GM12878 (cell line): Measurements from ENCODE around the gene RFX5. TPM values are rescaled to one million over a fixed set of nuclear protein-coding genes. Genes with fewer than 3 reads are reported as not detected.

Experiments used
- BMI1 ChIP-seq: fragments of 450-650 bp; IDR thresholded peaks from 2 replicates; pipeline ENCODE4 v1.6.1; 2016; ENCODE audit warnings: mild to moderate bottlenecking, moderate library complexity, borderline replicate concordance
- FOXK2 ChIP-seq: fragments of 450-650 bp; IDR thresholded peaks from 2 replicates; pipeline ENCODE4 v1.6.1; 2017; ENCODE audit warnings: mild to moderate bottlenecking, moderate library complexity
- HCFC1 ChIP-seq: fragments of 150-350 bp; IDR thresholded peaks from 2 replicates; pipeline ENCODE4 v1.6.1; 2014; ENCODE audit warnings: low read length
- MYC ChIP-seq: IDR thresholded peaks from 2 replicates; pipeline ENCODE4 v1.6.1; 2011; ENCODE audit warnings: mild to moderate bottlenecking, low read length, moderate library complexity, inconsistent platforms; ENCODE audit not compliant: insufficient read depth, insufficient replicate concordance, insufficient read length, severe bottlenecking
- NFXL1 ChIP-seq: fragments of 450-650 bp; IDR thresholded peaks from 2 replicates; pipeline ENCODE4 v1.6.1; 2017; ENCODE audit warnings: antibody characterized with exemption, mild to moderate bottlenecking, borderline replicate concordance
- POLR2AphosphoS5 ChIP-seq: IDR thresholded peaks from 2 replicates; pipeline ENCODE4 v1.6.1; 2011; ENCODE audit warnings: mild to moderate bottlenecking, low read length, inconsistent platforms
- YBX1 ChIP-seq: fragments of 450-650 bp; IDR thresholded peaks from 2 replicates; pipeline ENCODE4 v1.6.1; 2016; ENCODE audit warnings: antibody characterized with exemption
- YY1 ChIP-seq: IDR thresholded peaks from 2 replicates; pipeline ENCODE4 v1.6.1; 2011; ENCODE audit warnings: low read depth, mild to moderate bottlenecking, low read length
- polyA plus RNA-seq, 11 experiments: library from polyadenylated mRNA; depleted of rRNA in 4 of 11; unstranded in 6 of 11; stranded (reverse) in 5 of 11; fragments of >200 nt; fragmentation: Nextera tagmentation in 4 of 11; fragmentation: Illumina TruSeq in 1 of 11; extraction: Ambion mirVana in 4 of 11; extraction: Trizol in 1 of 11; gene quantifications; 1 replicate in 1 of 11; 2 replicates in 10 of 11; pipeline versions ENCODE4 v1.2.1 to v1.2.3, GENCODE V29; 2011 to 2016; ENCODE audit warnings: inconsistent platforms in 2 of 11, missing spikeins in 2 of 11, low read depth in 1 of 11
- total RNA-seq, 4 experiments: library from RNA; depleted of rRNA in 3 of 4; stranded (reverse); fragments of >200 nt in 3 of 4; fragmentation: Illumina TruSeq in 1 of 4; extraction: Trizol in 1 of 4; gene quantifications; 2 replicates each; pipeline versions ENCODE4 v1.2.1 to v1.2.3, GENCODE V29; 2013 to 2021
- TF ChIP-seq, protein P1 (sequence below): fragments of 450-650 bp; formaldehyde crosslinking; IDR thresholded peaks from 2 replicates; pipeline ENCODE4 v1.4.0; 2022; ENCODE audit warnings: mild to moderate bottlenecking, moderate library complexity
- TF ChIP-seq, protein P2 (sequence below): IDR thresholded peaks from 2 replicates; pipeline ENCODE4 v1.6.1; 2011; ENCODE audit warnings: low read depth, low read length, improper control_type of control experiment, borderline replicate concordance
- TF ChIP-seq, protein P3 (sequence below): fragments of 150-350 bp; IDR thresholded peaks from 2 replicates; pipeline ENCODE4 v1.6.1; 2014; ENCODE audit warnings: mild to moderate bottlenecking, low read depth, low read length
- TF ChIP-seq, protein P4 (sequence below): fragments of 450-650 bp; IDR thresholded peaks from 2 replicates; pipeline ENCODE4 v1.6.1; 2017; ENCODE audit warnings: mild to moderate bottlenecking
- TF ChIP-seq, protein P5 (sequence below): IDR thresholded peaks from 2 replicates; pipeline ENCODE4 v1.6.1; 2012; ENCODE audit warnings: low read depth, low read length, improper control_type of control experiment
- TF ChIP-seq, protein P6 (sequence below): fragments of 450-650 bp; IDR thresholded peaks from 2 replicates; pipeline ENCODE4 v1.6.1; 2017; ENCODE audit warnings: mild to moderate bottlenecking, moderate library complexity

RFX5 gene
- total and polyA plus RNA-seq, 10 of the 15 experiments (the other 5 are each of a cell fraction or from before 2014, with no cell fraction given), result 14.1 to 198 (median 124) TPM

DNA sequence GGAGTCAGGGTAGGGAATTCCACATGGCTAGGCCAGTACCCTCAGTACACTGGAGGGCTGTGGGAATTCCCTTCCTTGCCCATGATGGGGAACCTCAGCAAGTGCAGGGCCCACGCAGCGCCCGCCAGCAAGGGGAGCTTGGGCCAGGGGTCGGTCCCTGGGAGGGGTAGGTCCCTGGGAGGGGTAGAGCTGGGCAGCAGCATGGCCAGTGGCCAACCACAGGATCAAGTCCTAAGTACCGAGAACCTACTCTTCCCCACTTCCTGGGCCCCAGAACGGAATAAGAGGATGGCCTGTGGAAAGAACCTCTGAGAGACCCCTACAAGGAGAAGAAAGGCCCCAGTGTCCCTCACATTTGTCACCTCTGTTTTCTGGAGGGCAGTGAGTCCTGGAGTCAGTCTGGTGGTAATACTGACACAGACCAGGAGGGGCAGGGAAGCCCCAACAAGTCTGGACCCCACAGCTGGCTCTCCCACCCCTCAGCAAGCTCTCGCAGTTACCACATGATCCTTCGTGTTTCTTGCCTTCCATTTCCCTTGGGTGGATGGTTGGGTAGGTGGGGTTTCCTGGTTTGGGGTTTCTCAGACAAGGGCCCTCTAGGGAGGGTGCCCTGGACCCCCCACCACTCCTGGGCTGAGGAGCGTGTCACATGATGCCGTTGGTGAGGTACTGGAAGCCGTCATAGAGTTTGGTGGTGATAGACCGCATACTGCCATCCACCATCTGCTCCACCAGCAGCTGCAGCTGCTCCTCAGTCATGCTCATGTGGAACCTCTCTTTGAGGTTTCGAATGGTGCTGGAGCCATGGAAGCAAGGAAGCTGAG lies 54.6 kb downstream of the RFX5 start (continued):
- TF ChIP-seq, protein P1, sequence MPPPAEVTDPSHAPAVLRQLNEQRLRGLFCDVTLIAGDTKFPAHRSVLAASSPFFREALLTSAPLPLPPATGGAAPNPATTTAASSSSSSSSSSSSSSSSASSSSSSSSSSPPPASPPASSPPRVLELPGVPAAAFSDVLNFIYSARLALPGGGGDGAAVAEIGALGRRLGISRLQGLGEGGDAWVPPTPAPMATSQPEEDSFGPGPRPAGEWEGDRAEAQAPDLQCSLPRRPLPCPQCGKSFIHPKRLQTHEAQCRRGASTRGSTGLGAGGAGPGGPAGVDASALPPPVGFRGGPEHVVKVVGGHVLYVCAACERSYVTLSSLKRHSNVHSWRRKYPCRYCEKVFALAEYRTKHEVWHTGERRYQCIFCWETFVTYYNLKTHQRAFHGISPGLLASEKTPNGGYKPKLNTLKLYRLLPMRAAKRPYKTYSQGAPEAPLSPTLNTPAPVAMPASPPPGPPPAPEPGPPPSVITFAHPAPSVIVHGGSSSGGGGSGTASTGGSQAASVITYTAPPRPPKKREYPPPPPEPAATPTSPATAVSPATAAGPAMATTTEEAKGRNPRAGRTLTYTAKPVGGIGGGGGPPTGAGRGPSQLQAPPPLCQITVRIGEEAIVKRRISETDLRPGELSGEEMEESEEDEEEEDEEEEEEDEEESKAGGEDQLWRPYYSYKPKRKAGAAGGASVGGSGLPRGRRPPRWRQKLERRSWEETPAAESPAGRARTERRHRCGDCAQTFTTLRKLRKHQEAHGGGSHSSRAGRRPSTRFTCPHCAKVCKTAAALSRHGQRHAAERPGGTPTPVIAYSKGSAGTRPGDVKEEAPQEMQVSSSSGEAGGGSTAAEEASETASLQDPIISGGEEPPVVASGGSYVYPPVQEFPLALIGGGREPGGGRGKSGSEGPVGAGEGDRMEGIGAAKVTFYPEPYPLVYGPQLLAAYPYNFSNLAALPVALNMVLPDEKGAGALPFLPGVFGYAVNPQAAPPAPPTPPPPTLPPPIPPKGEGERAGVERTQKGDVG (CRISPR knock-in tag), result no peak
- no peak for TF ChIP-seq HCFC1
- peak; percentile 73 for TF ChIP-seq POLR2AphosphoS5
- TF ChIP-seq MYC, result no peak
- TF ChIP-seq YY1, result no peak
- TF ChIP-seq FOXK2, result no peak
- TF ChIP-seq, protein P2, sequence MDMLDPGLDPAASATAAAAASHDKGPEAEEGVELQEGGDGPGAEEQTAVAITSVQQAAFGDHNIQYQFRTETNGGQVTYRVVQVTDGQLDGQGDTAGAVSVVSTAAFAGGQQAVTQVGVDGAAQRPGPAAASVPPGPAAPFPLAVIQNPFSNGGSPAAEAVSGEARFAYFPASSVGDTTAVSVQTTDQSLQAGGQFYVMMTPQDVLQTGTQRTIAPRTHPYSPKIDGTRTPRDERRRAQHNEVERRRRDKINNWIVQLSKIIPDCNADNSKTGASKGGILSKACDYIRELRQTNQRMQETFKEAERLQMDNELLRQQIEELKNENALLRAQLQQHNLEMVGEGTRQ, result no peak
- TF ChIP-seq BMI1, result no peak
- no peak for TF ChIP-seq NFXL1
- TF ChIP-seq, protein P3, sequence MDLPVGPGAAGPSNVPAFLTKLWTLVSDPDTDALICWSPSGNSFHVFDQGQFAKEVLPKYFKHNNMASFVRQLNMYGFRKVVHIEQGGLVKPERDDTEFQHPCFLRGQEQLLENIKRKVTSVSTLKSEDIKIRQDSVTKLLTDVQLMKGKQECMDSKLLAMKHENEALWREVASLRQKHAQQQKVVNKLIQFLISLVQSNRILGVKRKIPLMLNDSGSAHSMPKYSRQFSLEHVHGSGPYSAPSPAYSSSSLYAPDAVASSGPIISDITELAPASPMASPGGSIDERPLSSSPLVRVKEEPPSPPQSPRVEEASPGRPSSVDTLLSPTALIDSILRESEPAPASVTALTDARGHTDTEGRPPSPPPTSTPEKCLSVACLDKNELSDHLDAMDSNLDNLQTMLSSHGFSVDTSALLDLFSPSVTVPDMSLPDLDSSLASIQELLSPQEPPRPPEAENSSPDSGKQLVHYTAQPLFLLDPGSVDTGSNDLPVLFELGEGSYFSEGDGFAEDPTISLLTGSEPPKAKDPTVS, result no peak
- TF ChIP-seq, protein P4, sequence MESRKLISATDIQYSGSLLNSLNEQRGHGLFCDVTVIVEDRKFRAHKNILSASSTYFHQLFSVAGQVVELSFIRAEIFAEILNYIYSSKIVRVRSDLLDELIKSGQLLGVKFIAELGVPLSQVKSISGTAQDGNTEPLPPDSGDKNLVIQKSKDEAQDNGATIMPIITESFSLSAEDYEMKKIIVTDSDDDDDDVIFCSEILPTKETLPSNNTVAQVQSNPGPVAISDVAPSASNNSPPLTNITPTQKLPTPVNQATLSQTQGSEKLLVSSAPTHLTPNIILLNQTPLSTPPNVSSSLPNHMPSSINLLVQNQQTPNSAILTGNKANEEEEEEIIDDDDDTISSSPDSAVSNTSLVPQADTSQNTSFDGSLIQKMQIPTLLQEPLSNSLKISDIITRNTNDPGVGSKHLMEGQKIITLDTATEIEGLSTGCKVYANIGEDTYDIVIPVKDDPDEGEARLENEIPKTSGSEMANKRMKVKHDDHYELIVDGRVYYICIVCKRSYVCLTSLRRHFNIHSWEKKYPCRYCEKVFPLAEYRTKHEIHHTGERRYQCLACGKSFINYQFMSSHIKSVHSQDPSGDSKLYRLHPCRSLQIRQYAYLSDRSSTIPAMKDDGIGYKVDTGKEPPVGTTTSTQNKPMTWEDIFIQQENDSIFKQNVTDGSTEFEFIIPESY, result no peak
- no peak for TF ChIP-seq YBX1
- TF ChIP-seq, protein P5, sequence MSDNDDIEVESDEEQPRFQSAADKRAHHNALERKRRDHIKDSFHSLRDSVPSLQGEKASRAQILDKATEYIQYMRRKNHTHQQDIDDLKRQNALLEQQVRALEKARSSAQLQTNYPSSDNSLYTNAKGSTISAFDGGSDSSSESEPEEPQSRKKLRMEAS, result no peak
- TF ChIP-seq, protein P6, sequence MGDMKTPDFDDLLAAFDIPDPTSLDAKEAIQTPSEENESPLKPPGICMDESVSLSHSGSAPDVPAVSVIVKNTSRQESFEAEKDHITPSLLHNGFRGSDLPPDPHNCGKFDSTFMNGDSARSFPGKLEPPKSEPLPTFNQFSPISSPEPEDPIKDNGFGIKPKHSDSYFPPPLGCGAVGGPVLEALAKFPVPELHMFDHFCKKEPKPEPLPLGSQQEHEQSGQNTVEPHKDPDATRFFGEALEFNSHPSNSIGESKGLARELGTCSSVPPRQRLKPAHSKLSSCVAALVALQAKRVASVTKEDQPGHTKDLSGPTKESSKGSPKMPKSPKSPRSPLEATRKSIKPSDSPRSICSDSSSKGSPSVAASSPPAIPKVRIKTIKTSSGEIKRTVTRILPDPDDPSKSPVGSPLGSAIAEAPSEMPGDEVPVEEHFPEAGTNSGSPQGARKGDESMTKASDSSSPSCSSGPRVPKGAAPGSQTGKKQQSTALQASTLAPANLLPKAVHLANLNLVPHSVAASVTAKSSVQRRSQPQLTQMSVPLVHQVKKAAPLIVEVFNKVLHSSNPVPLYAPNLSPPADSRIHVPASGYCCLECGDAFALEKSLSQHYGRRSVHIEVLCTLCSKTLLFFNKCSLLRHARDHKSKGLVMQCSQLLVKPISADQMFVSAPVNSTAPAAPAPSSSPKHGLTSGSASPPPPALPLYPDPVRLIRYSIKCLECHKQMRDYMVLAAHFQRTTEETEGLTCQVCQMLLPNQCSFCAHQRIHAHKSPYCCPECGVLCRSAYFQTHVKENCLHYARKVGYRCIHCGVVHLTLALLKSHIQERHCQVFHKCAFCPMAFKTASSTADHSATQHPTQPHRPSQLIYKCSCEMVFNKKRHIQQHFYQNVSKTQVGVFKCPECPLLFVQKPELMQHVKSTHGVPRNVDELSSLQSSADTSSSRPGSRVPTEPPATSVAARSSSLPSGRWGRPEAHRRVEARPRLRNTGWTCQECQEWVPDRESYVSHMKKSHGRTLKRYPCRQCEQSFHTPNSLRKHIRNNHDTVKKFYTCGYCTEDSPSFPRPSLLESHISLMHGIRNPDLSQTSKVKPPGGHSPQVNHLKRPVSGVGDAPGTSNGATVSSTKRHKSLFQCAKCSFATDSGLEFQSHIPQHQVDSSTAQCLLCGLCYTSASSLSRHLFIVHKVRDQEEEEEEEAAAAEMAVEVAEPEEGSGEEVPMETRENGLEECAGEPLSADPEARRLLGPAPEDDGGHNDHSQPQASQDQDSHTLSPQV, result no peak
